ENCODE results near the gene STMP1.

STMP1 gene

GRCh38 chr7:135650831-135651573 lies 11.3 kb upstream of the STMP1 start:
- no peak overlapping the region for H3K4me3 ChIP-seq (ENCODE audit: low read depth, low read length)
- no peak for DNase-seq (ENCODE audit: low read depth)
- no peak for TF ChIP-seq CTCF (IDR thresholded peaks at IDR 0.05; ENCODE audit: control insufficient read depth, extremely low read depth, insufficient read depth)

DNA sequence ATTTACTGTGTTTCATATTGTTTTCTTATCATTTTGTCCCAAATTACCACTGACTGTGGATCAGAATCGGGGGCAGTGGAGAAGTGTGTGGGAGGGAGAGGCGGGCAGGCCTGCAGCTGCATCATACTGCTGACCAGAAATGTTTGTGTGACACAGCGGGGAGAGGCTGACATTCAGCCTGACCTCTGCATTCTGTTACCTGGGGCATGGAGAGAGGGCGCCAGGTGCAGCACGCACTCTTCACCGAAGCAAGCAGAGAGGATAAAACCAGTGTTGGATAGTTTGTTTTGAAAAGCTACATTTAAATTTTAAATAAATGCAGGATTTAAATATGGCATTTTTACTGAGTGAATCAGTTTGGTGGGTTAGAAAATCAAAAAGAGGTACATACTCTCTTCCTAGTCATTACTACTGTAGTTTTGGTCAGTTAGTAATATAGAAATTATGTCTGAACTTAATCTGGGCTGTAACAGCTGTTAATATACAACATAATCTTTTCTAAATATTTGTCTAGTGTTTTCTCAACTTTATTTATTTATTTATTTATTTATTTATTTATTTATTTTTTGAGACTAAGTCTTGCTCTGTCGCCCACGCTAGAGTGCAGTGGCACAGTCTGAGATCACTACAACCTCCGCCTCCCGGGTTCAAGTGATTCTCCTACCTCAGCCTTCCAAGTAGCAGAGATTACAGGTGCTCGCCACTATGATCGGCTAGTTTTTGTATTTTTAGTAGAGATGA lies 8.8 kb upstream of the STMP1 start:
- DNase-seq (ENCODE audit: low read depth), result no peak
- TF ChIP-seq CTCF (IDR thresholded peaks at IDR 0.05; ENCODE audit: control insufficient read depth, extremely low read depth, insufficient read depth), result no peak
- no peak overlapping the region for H3K4me3 ChIP-seq (ENCODE audit: low read depth, low read length)

GRCh38 chr7:135658564-135658963 lies 3.8 kb upstream of the STMP1 start:
- no peak for TF ChIP-seq CTCF (IDR thresholded peaks at IDR 0.05; ENCODE audit: control insufficient read depth, extremely low read depth, insufficient read depth)
- H3K4me3 ChIP-seq (ENCODE audit: low read depth, low read length), result no peak overlapping the region
- no peak for DNase-seq (ENCODE audit: low read depth)

DNA sequence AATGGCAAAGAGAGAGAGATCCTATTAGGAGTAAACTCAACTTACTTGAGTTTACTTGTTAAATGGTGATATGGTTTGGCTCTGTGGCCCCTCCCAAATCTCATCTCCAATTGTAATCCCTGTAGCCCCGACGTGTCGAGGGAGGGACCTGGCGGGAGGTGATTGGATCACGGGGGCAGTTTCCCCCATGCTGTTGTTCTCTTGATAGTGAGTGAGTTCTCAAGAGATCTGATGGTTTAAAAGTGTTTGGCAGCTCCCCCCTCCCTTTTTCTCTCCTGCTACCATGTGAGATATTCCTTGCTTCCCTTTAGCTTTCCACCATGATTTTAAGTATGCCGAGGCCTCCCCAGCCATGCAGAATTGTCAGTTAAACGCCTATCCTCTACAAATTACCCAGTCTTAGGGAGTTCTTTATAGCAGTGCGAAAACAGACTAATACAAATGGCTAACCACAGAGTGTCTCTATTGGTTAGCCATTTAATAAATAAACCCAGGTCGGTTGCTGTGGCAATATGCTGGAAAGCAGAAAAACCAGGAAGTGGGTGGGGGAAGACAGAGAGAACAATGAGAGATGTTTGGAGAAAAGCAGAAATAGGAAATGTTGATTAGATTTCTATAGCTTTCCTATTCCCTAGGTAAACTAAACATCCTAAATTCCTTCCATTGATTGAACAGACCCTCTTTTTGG lies 3.0 kb upstream of the STMP1 start:
- no peak for DNase-seq (ENCODE audit: low read depth)
- no peak overlapping the region for H3K4me3 ChIP-seq (ENCODE audit: low read depth, low read length)

DNA sequence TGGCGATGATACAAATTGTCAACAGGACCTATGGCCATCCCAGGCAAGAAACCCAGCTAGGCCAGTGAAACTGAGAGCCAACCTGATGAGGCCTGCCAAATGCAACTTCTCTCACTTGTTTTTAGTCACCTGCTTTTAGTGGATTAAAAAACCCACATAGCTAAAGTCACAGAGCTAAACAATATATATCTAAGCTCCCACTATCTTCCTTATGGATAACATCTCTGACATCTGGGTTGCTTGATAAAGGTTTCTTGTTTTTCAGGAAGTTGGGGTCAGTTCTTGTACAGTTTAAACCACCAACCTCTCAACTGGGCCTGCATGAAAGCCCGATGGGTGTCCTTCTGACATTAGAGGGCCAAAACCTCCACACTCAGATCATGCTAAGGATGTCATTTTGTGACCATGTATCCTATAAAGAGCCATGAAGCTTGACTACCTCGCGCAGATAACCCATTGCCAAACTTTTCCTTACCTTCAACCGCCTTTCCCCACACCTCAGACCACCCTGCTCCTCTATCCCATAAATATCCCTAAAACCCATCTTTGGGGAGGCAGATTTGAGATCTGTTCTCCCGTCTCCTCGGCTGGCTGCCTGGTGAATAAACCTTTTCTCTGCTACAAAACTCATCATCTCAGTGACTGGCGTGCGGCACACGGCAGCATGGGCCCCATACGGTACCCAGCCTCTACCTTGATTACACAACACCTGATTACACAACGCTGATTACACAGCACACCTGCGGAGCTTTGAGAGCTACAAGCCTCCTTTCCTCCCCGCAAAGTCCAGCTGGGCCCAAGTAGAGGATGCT lies 797 bp upstream of the STMP1 start:
- no peak for TF ChIP-seq CTCF (IDR thresholded peaks at IDR 0.05; ENCODE audit: control insufficient read depth, extremely low read depth, insufficient read depth)
- H3K4me3 ChIP-seq (ENCODE audit: low read depth, low read length), result peak overlapping the region; percentile 96
- no peak for DNase-seq (ENCODE audit: low read depth)

More for the DNA sequence above, 3.0 kb upstream of the STMP1 start:
- TF ChIP-seq CTCF (IDR thresholded peaks at IDR 0.05; ENCODE audit: control insufficient read depth, extremely low read depth, insufficient read depth), result no peak

DNA sequence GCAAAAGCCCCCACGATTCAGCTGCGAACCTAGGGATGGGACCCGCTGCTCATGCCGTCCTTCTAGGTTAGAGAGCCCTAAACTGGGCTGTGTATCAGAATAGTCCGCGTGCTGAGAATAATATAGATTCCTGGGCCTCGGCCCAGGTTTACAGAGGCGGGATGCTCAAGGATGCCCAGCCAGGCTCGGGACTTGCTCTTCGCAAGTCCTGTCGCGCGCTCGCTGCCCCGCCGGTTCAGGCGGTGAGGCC lies 266 bp upstream of the STMP1 start:
- no peak for TF ChIP-seq CTCF (IDR thresholded peaks at IDR 0.05; ENCODE audit: control insufficient read depth, extremely low read depth, insufficient read depth)
- H3K4me3 ChIP-seq (ENCODE audit: low read depth, low read length), result peak overlapping the region; percentile 96
- no peak for DNase-seq (ENCODE audit: low read depth)

All from LNCaP clone FGC (cell line).